Neutrophil (primary cell): ENCODE results near the gene S100A5.
A peak's percentile ranks its signal among the peaks of the same experiment; 100 is the strongest.

Experiments
- H3K27ac ChIP-seq: fragments of 200-600 bp; sonication (generic); 2 replicates; pipeline ENCODE4 v1.5.1; 2016; ENCODE audit warnings: mild to moderate bottlenecking, moderate library complexity
- H3K27me3 ChIP-seq: fragments of 200-600 bp; sonication (generic); 2 replicates; pipeline ENCODE4 v1.6.0; 2016; ENCODE audit warnings: mild to moderate bottlenecking
- H3K36me3 ChIP-seq: fragments of 200-600 bp; sonication (generic); 2 replicates; pipeline ENCODE4 v1.5.1; 2017
- H3K4me1 ChIP-seq, 2 experiments: fragments of 200-600 bp in 1 of 2; sonication (generic) in 1 of 2; 1 replicate in 1 of 2; 2 replicates in 1 of 2; pipeline versions ENCODE4 v1.5.1 to v1.6.1; 2013 to 2016; ENCODE audit warnings: low read depth in 1 of 2, low read length in 1 of 2, mild to moderate bottlenecking in 1 of 2, moderate library complexity in 1 of 2; ENCODE audit not compliant: control insufficient read depth in 1 of 2, insufficient read depth in 1 of 2
- H3K4me3 ChIP-seq, 2 experiments: fragments of 200-600 bp in 1 of 2; sonication (generic) in 1 of 2; 1 replicate in 1 of 2; 2 replicates in 1 of 2; pipeline ENCODE4 v1.5.1; 2013 to 2016; ENCODE audit warnings: low read depth in 1 of 2, low read length in 1 of 2, mild to moderate bottlenecking in 1 of 2, moderate library complexity in 1 of 2
- H3K9me3 ChIP-seq: fragments of 200-600 bp; sonication (generic); 2 replicates; pipeline ENCODE4 v1.5.1; 2016
- TF ChIP-seq, protein P1 (sequence below): fragments of 200-600 bp; sonication (generic); IDR thresholded peaks from 2 replicates; pipeline ENCODE4 v1.5.1; 2016; ENCODE audit warnings: antibody characterized with exemption

S100A5 gene

GRCh38 chr1:153513023-153513422 is 27.7 kb downstream of the S100A5 start:
- TF ChIP-seq, protein P1, sequence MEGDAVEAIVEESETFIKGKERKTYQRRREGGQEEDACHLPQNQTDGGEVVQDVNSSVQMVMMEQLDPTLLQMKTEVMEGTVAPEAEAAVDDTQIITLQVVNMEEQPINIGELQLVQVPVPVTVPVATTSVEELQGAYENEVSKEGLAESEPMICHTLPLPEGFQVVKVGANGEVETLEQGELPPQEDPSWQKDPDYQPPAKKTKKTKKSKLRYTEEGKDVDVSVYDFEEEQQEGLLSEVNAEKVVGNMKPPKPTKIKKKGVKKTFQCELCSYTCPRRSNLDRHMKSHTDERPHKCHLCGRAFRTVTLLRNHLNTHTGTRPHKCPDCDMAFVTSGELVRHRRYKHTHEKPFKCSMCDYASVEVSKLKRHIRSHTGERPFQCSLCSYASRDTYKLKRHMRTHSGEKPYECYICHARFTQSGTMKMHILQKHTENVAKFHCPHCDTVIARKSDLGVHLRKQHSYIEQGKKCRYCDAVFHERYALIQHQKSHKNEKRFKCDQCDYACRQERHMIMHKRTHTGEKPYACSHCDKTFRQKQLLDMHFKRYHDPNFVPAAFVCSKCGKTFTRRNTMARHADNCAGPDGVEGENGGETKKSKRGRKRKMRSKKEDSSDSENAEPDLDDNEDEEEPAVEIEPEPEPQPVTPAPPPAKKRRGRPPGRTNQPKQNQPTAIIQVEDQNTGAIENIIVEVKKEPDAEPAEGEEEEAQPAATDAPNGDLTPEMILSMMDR = no peak

DNA sequence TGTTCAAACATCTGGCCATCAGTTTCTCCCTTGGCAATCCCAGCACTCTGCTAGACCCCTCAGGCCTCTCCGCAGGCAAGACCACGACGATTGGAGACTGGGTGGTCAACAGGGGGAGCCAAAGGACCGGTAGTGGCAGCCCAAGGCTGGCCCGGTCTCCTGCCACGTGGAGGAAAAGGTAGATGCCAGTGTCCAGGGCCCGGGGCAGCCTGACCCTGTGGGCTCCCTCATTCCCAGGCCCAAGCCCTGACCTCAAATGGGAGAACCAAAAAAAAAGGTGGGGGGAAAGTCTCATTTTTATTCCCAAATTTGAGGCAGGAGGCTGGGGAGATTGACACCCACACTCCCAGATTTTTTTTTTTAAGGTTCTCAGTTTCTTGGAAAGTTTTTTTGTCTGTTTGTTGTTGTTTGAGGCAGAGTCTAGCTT is 29.7 kb downstream of the S100A5 start:
- TF ChIP-seq, protein P1 = peak; percentile 85
- peaks cover 54 to 57% of the 10 kb centered on the region in 2 experiments for H3K4me1 ChIP-seq
- H3K9me3 ChIP-seq = no peaks in the 10 kb centered on the region
- H3K27ac ChIP-seq = peak overlapping the region; percentile 17
- H3K27me3 ChIP-seq = no peaks in the 10 kb centered on the region
- H3K4me3 ChIP-seq = no peak overlapping the region
- H3K36me3 ChIP-seq = no peaks in the 10 kb centered on the region

More at GRCh38 chr1:153513023-153513422, 27.7 kb downstream of the S100A5 start:
- Histone ChIP-seq H3K36me3 (no peaks in the 10 kb centered on the region), H3K9me3 (no peaks in the 10 kb centered on the region), H3K27ac (peak overlapping the region; percentile 93), H3K27me3 (no peaks in the 10 kb centered on the region), H3K4me3 (no peak overlapping the region), H3K4me1 (peaks cover 63 to 66% of the 10 kb centered on the region in 2 experiments)

GRCh38 chr1:153509729-153510354 is 30.9 kb downstream of the S100A5 start:
- no peaks in the 10 kb centered on the region for H3K9me3 ChIP-seq
- TF ChIP-seq, protein P1 = peak; percentile 62
- no peaks in the 10 kb centered on the region for H3K36me3 ChIP-seq
- H3K27ac ChIP-seq = no peak overlapping the region
- no peak overlapping the region for H3K4me3 ChIP-seq
- no peaks in the 10 kb centered on the region for H3K27me3 ChIP-seq
- H3K4me1 ChIP-seq = peaks cover 42 to 46% of the 10 kb centered on the region in 2 experiments

- H3K36me3 ChIP-seq = no peaks in the 10 kb centered on the region
- no peaks in the 10 kb centered on the region for H3K9me3 ChIP-seq
- no peak overlapping the region for H3K4me3 ChIP-seq
- no peak overlapping the region for H3K27ac ChIP-seq
- H3K4me1 ChIP-seq = peaks cover 34 to 38% of the 10 kb centered on the region in 2 experiments
- TF ChIP-seq, protein P1 = no peak
- no peaks in the 10 kb centered on the region for H3K27me3 ChIP-seq
Measured at GRCh38 chr1:153509036-153509435, 31.7 kb downstream of the S100A5 start.

DNA sequence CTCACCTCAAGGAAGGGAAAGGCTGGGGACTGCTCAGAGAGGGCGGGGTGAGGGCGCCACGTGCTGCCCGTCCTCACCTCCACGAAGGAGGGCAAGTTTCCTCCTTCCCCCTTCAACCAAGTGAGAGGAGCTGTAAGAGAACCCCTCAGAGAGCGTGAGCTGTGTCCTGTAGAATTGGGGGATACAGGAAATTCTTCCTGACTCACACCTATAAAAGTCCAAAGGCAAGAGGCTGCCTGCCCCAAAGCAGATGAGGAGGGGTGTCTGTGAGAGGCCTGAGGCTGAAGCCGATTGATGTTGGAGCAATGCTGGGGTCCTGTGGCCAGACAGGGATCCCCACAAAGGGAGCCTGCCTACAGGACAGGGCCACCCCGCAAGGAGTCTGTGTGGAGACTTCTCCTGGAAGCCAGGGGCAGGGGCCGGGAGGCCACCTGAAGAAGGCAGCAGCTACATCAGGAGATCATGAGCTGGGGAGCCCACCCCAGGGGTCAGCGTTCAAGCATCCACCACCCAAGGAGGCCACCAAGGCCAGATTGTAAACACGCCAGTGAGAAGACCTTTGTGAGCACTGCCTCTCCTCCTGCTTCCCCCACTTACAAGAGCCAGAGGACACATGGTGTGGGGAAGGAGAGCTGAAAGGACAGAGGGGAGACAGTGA is 32.7 kb downstream of the S100A5 start:
- Histone ChIP-seq H3K4me3 (no peak overlapping the region), H3K9me3 (no peaks in the 10 kb centered on the region)
- TF ChIP-seq, protein P1 = no peak

More for the DNA sequence above, 32.7 kb downstream of the S100A5 start:
- no peaks in the 10 kb centered on the region for H3K27me3 ChIP-seq
- H3K4me1 ChIP-seq = peaks cover 24 to 28% of the 10 kb centered on the region in 2 experiments
- H3K27ac ChIP-seq = no peak overlapping the region
- no peaks in the 10 kb centered on the region for H3K36me3 ChIP-seq
